ENCODE data around the gene PNPLA7. TPM values are rescaled to one million over a fixed set of nuclear protein-coding genes. Genes with fewer than 3 reads are reported as not detected.

Gene PNPLA7
- total and polyA plus RNA-seq, 2 of the 13 experiments (the other 11 are each of a cell fraction or from before 2014, with no cell fraction given): 0.42 to 1.5 TPM

DNA sequence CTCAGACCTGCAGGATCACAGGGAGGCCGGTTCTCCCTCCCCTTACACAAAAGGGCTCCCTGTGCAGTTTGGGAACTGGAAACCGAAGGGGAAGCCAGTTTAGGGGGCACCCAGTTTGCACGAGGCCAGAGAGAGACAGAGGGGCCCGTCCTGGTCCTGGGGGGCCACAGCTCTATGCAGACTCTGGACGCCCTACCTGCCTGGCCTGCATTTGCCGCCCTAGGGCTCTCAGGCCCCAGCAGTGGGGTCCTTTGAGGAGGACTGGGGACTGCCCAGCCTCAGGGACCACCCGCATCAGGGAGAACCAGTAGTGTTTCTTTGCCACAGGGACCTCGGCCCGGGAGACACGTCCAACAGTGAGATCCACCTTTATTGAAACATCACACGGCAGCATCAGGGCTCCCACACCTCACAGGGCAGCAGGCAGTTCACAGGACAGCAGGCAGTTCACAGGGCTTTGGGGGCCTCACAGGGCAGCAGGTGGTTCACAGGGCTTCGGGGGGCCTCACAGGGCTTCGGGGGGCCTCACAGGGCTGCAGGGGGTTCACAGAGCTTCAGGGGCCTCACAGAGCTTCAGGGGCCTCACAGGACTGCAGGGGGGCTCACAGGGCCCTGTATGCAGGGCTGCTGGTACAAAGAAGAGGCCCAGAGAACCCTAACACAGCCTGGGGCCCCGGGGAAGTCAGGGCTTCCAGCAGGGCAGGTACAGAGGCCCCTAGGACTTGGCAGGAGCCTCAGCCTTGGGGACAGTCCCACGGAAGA lies 90.4 kb downstream of the PNPLA7 start (continued):
- TF ChIP-seq ZNF317 (CRISPR knock-in tag; IDR thresholded peaks at IDR 0.05) (no peak), ZNF3 (CRISPR knock-in tag; IDR thresholded peaks at IDR 0.05) (no peak), ZNF670 (CRISPR knock-in tag; IDR thresholded peaks at IDR 0.05; ENCODE audit: borderline replicate concordance) (no peak), MYC (CRISPR knock-in tag; IDR thresholded peaks at IDR 0.05; ENCODE audit: borderline replicate concordance) (no peak), ZNF432 (CRISPR knock-in tag; IDR thresholded peaks at IDR 0.05; ENCODE audit: borderline replicate concordance) (no peak), PLRG1 (conservative IDR thresholded peaks at IDR 0.05) (no peak), ZFP36L2 (CRISPR knock-in tag; IDR thresholded peaks at IDR 0.05) (no peak), PHB2 (IDR thresholded peaks at IDR 0.05; ENCODE audit: partially characterized antibody) (no peak), MAZ (IDR thresholded peaks at IDR 0.05; ENCODE audit: borderline replicate concordance, low read depth, low read length) (no peak), MAZ (CRISPR knock-in tag; IDR thresholded peaks at IDR 0.05; ENCODE audit: low read depth) (peak; percentile 31; the same call in 1 of the 2 replicates), POGZ (CRISPR knock-in tag; IDR thresholded peaks at IDR 0.05) (no peak), RAD51 (IDR thresholded peaks at IDR 0.05; ENCODE audit: borderline replicate concordance) (no peak), ZNF331 (CRISPR knock-in tag; IDR thresholded peaks at IDR 0.05) (no peak), GZF1 (CRISPR knock-in tag; IDR thresholded peaks at IDR 0.05) (no peak)
- TF ChIP-seq, protein P1, sequence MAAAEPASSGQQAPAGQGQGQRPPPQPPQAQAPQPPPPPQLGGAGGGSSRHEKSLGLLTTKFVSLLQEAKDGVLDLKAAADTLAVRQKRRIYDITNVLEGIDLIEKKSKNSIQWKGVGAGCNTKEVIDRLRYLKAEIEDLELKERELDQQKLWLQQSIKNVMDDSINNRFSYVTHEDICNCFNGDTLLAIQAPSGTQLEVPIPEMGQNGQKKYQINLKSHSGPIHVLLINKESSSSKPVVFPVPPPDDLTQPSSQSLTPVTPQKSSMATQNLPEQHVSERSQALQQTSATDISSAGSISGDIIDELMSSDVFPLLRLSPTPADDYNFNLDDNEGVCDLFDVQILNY (CRISPR knock-in tag; conservative IDR thresholded peaks at IDR 0.05): no peak
- TF ChIP-seq, protein P2, sequence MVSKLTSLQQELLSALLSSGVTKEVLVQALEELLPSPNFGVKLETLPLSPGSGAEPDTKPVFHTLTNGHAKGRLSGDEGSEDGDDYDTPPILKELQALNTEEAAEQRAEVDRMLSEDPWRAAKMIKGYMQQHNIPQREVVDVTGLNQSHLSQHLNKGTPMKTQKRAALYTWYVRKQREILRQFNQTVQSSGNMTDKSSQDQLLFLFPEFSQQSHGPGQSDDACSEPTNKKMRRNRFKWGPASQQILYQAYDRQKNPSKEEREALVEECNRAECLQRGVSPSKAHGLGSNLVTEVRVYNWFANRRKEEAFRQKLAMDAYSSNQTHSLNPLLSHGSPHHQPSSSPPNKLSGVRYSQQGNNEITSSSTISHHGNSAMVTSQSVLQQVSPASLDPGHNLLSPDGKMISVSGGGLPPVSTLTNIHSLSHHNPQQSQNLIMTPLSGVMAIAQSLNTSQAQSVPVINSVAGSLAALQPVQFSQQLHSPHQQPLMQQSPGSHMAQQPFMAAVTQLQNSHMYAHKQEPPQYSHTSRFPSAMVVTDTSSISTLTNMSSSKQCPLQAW (CRISPR knock-in tag; IDR thresholded peaks at IDR 0.05): 0 out of 2 replicates have a peak, but pooled peaks have one; percentile 55
- TF ChIP-seq, protein P3, sequence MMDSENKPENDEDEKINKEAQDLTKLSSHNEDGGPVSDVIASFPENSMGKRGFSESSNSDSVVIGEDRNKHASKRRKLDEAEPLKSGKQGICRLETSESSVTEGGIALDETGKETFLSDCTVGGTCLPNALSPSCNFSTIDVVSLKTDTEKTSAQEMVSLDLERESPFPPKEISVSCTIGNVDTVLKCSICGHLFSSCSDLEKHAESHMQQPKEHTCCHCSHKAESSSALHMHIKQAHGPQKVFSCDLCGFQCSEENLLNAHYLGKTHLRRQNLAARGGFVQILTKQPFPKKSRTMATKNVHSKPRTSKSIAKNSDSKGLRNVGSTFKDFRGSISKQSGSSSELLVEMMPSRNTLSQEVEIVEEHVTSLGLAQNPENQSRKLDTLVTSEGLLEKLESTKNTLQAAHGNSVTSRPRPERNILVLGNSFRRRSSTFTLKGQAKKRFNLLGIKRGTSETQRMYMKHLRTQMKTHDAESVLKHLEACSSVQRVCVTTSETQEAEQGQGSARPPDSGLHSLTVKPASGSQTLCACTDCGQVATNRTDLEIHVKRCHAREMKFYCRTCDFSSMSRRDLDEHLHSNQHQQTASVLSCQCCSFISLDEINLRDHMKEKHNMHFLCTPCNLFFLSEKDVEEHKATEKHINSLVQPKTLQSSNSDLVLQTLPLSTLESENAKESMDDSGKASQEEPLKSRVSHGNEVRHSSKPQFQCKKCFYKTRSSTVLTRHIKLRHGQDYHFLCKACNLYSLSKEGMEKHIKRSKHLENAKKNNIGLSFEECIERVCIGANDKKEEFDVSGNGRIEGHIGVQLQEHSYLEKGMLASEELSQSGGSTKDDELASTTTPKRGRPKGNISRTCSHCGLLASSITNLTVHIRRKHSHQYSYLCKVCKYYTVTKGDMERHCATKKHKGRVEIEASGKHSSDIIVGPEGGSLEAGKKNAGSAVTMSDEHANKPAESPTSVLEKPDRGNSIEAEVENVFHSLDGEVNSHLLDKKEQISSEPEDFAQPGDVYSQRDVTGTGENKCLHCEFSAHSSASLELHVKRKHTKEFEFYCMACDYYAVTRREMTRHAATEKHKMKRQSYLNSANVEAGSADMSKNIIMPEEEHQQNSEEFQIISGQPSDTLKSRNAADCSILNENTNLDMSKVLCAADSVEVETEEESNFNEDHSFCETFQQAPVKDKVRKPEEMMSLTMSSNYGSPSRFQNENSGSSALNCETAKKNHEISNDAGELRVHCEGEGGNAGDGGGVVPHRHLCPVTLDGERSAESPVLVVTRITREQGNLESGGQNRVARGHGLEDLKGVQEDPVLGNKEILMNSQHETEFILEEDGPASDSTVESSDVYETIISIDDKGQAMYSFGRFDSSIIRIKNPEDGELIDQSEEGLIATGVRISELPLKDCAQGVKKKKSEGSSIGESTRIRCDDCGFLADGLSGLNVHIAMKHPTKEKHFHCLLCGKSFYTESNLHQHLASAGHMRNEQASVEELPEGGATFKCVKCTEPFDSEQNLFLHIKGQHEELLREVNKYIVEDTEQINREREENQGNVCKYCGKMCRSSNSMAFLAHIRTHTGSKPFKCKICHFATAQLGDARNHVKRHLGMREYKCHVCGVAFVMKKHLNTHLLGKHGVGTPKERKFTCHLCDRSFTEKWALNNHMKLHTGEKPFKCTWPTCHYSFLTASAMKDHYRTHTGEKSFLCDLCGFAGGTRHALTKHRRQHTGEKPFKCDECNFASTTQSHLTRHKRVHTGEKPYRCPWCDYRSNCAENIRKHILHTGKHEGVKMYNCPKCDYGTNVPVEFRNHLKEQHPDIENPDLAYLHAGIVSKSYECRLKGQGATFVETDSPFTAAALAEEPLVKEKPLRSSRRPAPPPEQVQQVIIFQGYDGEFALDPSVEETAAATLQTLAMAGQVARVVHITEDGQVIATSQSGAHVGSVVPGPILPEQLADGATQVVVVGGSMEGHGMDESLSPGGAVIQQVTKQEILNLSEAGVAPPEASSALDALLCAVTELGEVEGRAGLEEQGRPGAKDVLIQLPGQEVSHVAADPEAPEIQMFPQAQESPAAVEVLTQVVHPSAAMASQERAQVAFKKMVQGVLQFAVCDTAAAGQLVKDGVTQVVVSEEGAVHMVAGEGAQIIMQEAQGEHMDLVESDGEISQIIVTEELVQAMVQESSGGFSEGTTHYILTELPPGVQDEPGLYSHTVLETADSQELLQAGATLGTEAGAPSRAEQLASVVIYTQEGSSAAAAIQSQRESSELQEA (CRISPR knock-in tag; IDR thresholded peaks at IDR 0.05; ENCODE audit: not compliant biosample characterization): peak; percentile 28

All from HepG2 (cell line).